ENCODE measurements around the gene ZNF497.

The ZNF497 gene

GRCh38 chr19:58380662-58381459 lies 18.3 kb upstream of the ZNF497 start, which contains the start of gene ZNF837 (continued):
- TF ChIP-seq EGR2 (tag by site-specific recombination; IDR thresholded peaks at IDR 0.05; ENCODE audit: low read depth) (peak; percentile 94), PRDM10 (tag by site-specific recombination; IDR thresholded peaks at IDR 0.05) (peak; percentile 68)
- TF ChIP-seq, protein P1, sequence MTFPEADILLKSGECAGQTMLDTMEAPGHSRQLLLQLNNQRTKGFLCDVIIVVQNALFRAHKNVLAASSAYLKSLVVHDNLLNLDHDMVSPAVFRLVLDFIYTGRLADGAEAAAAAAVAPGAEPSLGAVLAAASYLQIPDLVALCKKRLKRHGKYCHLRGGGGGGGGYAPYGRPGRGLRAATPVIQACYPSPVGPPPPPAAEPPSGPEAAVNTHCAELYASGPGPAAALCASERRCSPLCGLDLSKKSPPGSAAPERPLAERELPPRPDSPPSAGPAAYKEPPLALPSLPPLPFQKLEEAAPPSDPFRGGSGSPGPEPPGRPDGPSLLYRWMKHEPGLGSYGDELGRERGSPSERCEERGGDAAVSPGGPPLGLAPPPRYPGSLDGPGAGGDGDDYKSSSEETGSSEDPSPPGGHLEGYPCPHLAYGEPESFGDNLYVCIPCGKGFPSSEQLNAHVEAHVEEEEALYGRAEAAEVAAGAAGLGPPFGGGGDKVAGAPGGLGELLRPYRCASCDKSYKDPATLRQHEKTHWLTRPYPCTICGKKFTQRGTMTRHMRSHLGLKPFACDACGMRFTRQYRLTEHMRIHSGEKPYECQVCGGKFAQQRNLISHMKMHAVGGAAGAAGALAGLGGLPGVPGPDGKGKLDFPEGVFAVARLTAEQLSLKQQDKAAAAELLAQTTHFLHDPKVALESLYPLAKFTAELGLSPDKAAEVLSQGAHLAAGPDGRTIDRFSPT (tag by site-specific recombination; IDR thresholded peaks at IDR 0.05) = no peak

DNA sequence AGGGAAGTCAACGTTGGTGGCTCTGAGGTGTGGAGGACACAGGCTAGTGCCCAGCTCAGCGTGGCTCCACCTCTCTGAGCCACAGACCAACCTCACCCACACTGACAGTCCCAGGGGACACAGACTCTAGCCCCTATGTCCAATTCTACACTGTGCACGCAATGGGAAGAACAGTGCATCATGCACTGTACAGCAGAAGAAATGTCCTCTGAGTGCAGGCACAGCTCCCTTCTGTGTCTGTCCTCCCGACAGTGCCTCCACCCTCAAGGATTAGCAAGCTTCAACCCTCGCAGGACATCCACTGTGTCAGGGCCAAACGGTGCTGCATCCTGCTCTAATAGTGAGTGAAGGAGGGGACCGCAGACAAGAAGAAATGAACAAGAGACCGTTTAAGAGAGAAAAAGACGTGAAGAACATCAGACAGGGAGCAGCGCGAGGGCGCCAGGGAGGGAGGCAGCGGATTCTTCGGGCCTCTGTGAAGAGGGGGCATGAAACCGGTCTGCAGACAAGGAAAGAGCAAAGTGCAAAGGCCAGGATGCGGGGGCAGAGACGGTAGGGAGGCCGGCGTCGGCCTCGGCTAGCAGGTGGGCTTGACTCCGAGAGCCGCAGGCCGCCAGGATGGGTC lies 17.6 kb upstream of the ZNF497 start:
- no peaks in the 10 kb centered on the region for H3K9me3 ChIP-seq (ENCODE audit: control insufficient read depth, insufficient read depth, low read depth, low read length)
- POLR2A ChIA-PET = interaction anchor here (0.8 to 1.5 kb wide), 4 partner anchors 13 to 163 kb away, joined by 3 to 13 read pairs (median 4); partner anchors contain the start of genes TRIM28, ZNF497 and ZNF584
- TF ChIP-seq WT1 (tag by site-specific recombination; IDR thresholded peaks at IDR 0.05) (peak; percentile 39; the same call in 1 of the 2 replicates), ZNF10 (tag by site-specific recombination; IDR thresholded peaks at IDR 0.05) (no peak), ZNF704 (tag by site-specific recombination; IDR thresholded peaks at IDR 0.05) (no peak), ZBTB21 (tag by site-specific recombination; IDR thresholded peaks at IDR 0.05) (no peak), BCL11B (tag by site-specific recombination; IDR thresholded peaks at IDR 0.05; ENCODE audit: low read depth) (0 out of 2 replicates have a peak, but pooled peaks have one; percentile 59)
- peak overlapping the region; percentile 83 for H3K4me3 ChIP-seq (ENCODE audit: low read depth, low read length)
- H3K36me3 ChIP-seq (ENCODE audit: control insufficient read depth in 2 of 2, insufficient read depth in 1 of 2, low read length in 2 of 2) = no peaks in the 10 kb centered on the region
- CTCF ChIA-PET = interaction anchor here (0.7 to 1.1 kb wide), 3 partner anchors 28 to 139 kb away, joined by 3 to 6 read pairs (median 4); partner anchors contain the start of genes ZBTB45 and ZNF584
- H3K27ac ChIP-seq (ENCODE audit: extremely low read depth, low read depth, low read length) = peak overlapping the region; percentile 87
- peaks cover 6% of the 10 kb centered on the region; the same call in 1 of the 2 replicates for H3K4me1 ChIP-seq (ENCODE audit: control insufficient read depth, insufficient read depth, low read length)

DNA sequence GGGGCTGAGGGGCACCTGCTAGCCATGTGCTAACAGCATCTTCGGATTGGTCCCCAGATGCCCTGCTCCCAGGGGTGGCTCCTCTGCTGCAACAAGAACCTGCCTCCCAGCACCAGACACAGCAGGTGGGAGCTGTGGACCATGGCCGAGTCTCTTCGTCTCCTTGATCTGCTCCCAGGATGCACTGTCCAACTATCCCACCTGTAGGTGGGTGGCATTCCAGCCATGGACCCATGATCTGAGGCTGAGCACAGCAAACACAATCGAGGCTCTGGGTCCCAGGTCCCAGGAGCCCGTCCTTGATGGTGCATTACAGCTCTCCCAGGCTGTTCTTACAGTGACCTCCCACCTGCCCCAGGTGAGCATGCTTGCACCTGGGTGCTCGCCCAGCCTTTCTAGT lies 16.7 kb upstream of the ZNF497 start:
- Histone ChIP-seq H3K36me3 (ENCODE audit: control insufficient read depth in 2 of 2, insufficient read depth in 1 of 2, low read length in 2 of 2) (no peaks in the 10 kb centered on the region), H3K27ac (ENCODE audit: extremely low read depth, low read depth, low read length) (no peak overlapping the region; the same call in 1 of the 2 replicates), H3K4me1 (ENCODE audit: control insufficient read depth, insufficient read depth, low read length) (peaks cover 5% of the 10 kb centered on the region; the same call in 1 of the 2 replicates), H3K4me3 (ENCODE audit: low read depth, low read length) (no peak overlapping the region), H3K9me3 (ENCODE audit: control insufficient read depth, insufficient read depth, low read depth, low read length) (no peaks in the 10 kb centered on the region)
- ChIA-PET POLR2A (interaction anchor here (0.8 to 1.5 kb wide), 4 partner anchors 12 to 164 kb away, joined by 3 to 13 read pairs (median 4); partner anchors contain the start of genes TRIM28, ZNF497 and ZNF584), CTCF (interaction anchor here (0.6 to 1.1 kb wide), 4 partner anchors 29 to 140 kb away, joined by 3 to 6 read pairs (median 4); partner anchors contain the start of genes ZBTB45 and ZNF584)
- no peak for TF ChIP-seq GFI1B (tag by site-specific recombination; IDR thresholded peaks at IDR 0.05)
- TF ChIP-seq, protein P2, sequence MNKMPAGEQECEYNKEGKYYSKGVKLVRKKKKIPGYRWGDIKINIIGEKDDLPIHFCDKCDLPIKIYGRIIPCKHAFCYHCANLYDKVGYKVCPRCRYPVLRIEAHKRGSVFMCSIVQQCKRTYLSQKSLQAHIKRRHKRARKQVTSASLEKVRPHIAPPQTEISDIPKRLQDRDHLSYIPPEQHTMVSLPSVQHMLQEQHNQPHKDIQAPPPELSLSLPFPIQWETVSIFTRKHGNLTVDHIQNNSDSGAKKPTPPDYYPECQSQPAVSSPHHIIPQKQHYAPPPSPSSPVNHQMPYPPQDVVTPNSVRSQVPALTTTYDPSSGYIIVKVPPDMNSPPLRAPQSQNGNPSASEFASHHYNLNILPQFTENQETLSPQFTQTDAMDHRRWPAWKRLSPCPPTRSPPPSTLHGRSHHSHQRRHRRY (tag by site-specific recombination; IDR thresholded peaks at IDR 0.05) = no peak
- TF ChIP-seq, protein P3, sequence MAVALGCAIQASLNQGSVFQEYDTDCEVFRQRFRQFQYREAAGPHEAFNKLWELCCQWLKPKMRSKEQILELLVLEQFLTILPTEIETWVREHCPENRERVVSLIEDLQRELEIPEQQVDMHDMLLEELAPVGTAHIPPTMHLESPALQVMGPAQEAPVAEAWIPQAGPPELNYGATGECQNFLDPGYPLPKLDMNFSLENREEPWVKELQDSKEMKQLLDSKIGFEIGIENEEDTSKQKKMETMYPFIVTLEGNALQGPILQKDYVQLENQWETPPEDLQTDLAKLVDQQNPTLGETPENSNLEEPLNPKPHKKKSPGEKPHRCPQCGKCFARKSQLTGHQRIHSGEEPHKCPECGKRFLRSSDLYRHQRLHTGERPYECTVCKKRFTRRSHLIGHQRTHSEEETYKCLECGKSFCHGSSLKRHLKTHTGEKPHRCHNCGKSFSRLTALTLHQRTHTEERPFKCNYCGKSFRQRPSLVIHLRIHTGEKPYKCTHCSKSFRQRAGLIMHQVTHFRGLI (tag by site-specific recombination; IDR thresholded peaks at IDR 0.05) = no peak
- TF ChIP-seq, protein P4, sequence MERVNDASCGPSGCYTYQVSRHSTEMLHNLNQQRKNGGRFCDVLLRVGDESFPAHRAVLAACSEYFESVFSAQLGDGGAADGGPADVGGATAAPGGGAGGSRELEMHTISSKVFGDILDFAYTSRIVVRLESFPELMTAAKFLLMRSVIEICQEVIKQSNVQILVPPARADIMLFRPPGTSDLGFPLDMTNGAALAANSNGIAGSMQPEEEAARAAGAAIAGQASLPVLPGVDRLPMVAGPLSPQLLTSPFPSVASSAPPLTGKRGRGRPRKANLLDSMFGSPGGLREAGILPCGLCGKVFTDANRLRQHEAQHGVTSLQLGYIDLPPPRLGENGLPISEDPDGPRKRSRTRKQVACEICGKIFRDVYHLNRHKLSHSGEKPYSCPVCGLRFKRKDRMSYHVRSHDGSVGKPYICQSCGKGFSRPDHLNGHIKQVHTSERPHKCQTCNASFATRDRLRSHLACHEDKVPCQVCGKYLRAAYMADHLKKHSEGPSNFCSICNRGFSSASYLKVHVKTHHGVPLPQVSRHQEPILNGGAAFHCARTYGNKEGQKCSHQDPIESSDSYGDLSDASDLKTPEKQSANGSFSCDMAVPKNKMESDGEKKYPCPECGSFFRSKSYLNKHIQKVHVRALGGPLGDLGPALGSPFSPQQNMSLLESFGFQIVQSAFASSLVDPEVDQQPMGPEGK (tag by site-specific recombination; IDR thresholded peaks at IDR 0.05) = no peak
- TF ChIP-seq PRDM10 (tag by site-specific recombination; IDR thresholded peaks at IDR 0.05) = no peak
